GM23338 (cell line): ENCODE measurements around the gene C4A. TPM values are rescaled to one million over a fixed set of nuclear protein-coding genes. Genes with fewer than 3 reads are reported as not detected.

Experiments used
- ATAC-seq: fragments of 200-7000 bp; cut with Tn5 transposase; 3 replicates; pipeline ENCODE4 v1.9.1; 2020
- DNase-seq: peaks from one replicate; pipeline ENCODE4 v3.0.0-alpha.2; 2015; ENCODE audit warnings: low spot score
- H2AFZ ChIP-seq: fragments of 200-600 bp; sonication (generic); 2 replicates; pipeline ENCODE4 v1.8.0; 2016; ENCODE audit warnings: antibody characterized with exemption, mild to moderate bottlenecking, moderate library complexity
- H3F3A ChIP-seq: fragments of 200-600 bp; sonication (generic); replicated peaks from 2 replicates; pipeline ENCODE4 v1.8.0; 2017; ENCODE audit warnings: antibody characterized with exemption, mixed run types, low read depth
- H3K27ac ChIP-seq: fragments of 200-600 bp; sonication (generic); 2 replicates; pipeline ENCODE4 v1.6.1; 2016; ENCODE audit warnings: low read depth
- H3K27me3 ChIP-seq: fragments of 200-600 bp; sonication (generic); 2 replicates; pipeline ENCODE4 v1.8.0; 2016; ENCODE audit warnings: mild to moderate bottlenecking, mixed run types, moderate library complexity; ENCODE audit not compliant: insufficient read depth
- H3K36me3 ChIP-seq: fragments of 200-600 bp; sonication (generic); 2 replicates; pipeline ENCODE4 v1.8.0; 2016; ENCODE audit warnings: mild to moderate bottlenecking; ENCODE audit not compliant: insufficient read depth
- H3K4me1 ChIP-seq: fragments of 200-600 bp; sonication (generic); 2 replicates; pipeline ENCODE4 v1.8.0; 2016; ENCODE audit warnings: mild to moderate bottlenecking, moderate library complexity; ENCODE audit not compliant: insufficient read depth
- H3K4me2 ChIP-seq: fragments of 200-600 bp; sonication (generic); 2 replicates; pipeline ENCODE4 v1.7.1; 2017; ENCODE audit warnings: mixed run types
- H3K4me3 ChIP-seq: fragments of 200-600 bp; sonication (generic); 2 replicates; pipeline ENCODE4 v1.6.1; 2016; ENCODE audit warnings: mixed run types
- H3K79me2 ChIP-seq: fragments of 200-600 bp; sonication (generic); replicated peaks from 2 replicates; pipeline ENCODE4 v1.8.0; 2017; ENCODE audit warnings: mild to moderate bottlenecking; ENCODE audit not compliant: insufficient read depth
- H3K9me2 ChIP-seq: fragments of 200-600 bp; sonication (generic); 2 replicates; pipeline ENCODE4 v1.8.0; 2017; ENCODE audit not compliant: insufficient read depth
- H4K20me1 ChIP-seq: fragments of 200-600 bp; sonication (generic); replicated peaks from 2 replicates; pipeline ENCODE4 v1.8.0; 2017; ENCODE audit warnings: mild to moderate bottlenecking; ENCODE audit not compliant: insufficient read depth
- H3K27ac Mint-ChIP-seq: 2 replicates; pipeline ENCODE4 v1.8.0; 2020; ENCODE audit warnings: inconsistent platforms, mild to moderate bottlenecking, moderate library complexity, mixed read lengths
- H3K27me3 Mint-ChIP-seq: 3 replicates; pipeline ENCODE4 v1.8.0; 2022; ENCODE audit warnings: low read depth, mild to moderate bottlenecking, moderate library complexity, mixed read lengths, inconsistent platforms; ENCODE audit not compliant: insufficient read depth, poor library complexity
- H3K36me3 Mint-ChIP-seq: 3 replicates; pipeline ENCODE4 v1.8.0; 2021; ENCODE audit warnings: low read depth, mild to moderate bottlenecking, inconsistent platforms, moderate library complexity, mixed read lengths
- H3K4me1 Mint-ChIP-seq: 3 replicates; pipeline ENCODE4 v1.8.0; 2020; ENCODE audit warnings: mild to moderate bottlenecking, inconsistent platforms, mixed read lengths
- H3K4me3 Mint-ChIP-seq: 3 replicates; pipeline ENCODE4 v1.8.0; 2021; ENCODE audit warnings: moderate library complexity, mild to moderate bottlenecking, inconsistent platforms, mixed read lengths
- H3K9me3 Mint-ChIP-seq: 3 replicates; pipeline ENCODE4 v1.8.0; 2020; ENCODE audit warnings: moderate library complexity, mild to moderate bottlenecking, inconsistent platforms, mixed read lengths
- STAT1 ChIP-seq: IDR thresholded peaks from one replicate; pipeline ENCODE4 v1.6.1; 2016; ENCODE audit warnings: antibody characterized with exemption; ENCODE audit not compliant: unreplicated experiment
- ZNF331 ChIP-seq: fragments of 250-450 bp; sonication (Bioruptor Pico); IDR thresholded peaks from 2 replicates; pipeline ENCODE4 v1.5.0; 2020; ENCODE audit warnings: low read depth, mild to moderate bottlenecking, moderate library complexity
- polyA plus RNA-seq: library from polyadenylated mRNA; unstranded; fragments of >200 nt; fragmentation: Nextera tagmentation; extraction: Ambion mirVana; gene quantifications from 2 replicates; pipeline ENCODE4 v1.2.1, GENCODE V29; 2016
- total RNA-seq: library from RNA; depleted of rRNA; stranded (reverse); fragments of >200 nt; shearing (Covaris generic); gene quantifications from 2 replicates; pipeline ENCODE4 v1.2.3, GENCODE V29; 2014
- TF ChIP-seq, protein P1 (sequence below): IDR thresholded peaks from one replicate; pipeline ENCODE4 v1.6.1; 2018; ENCODE audit warnings: antibody characterized with exemption; ENCODE audit not compliant: unreplicated experiment
- TF ChIP-seq, protein P2 (sequence below): fragments of 250-450 bp; sonication (Bioruptor Pico); IDR thresholded peaks from 2 replicates; pipeline ENCODE4 v1.5.0; 2020; ENCODE audit warnings: mild to moderate bottlenecking, moderate library complexity

C4A gene
- total and polyA plus RNA-seq, 2 experiments from 2014 or later, result 0.48 to 0.97 TPM

DNA sequence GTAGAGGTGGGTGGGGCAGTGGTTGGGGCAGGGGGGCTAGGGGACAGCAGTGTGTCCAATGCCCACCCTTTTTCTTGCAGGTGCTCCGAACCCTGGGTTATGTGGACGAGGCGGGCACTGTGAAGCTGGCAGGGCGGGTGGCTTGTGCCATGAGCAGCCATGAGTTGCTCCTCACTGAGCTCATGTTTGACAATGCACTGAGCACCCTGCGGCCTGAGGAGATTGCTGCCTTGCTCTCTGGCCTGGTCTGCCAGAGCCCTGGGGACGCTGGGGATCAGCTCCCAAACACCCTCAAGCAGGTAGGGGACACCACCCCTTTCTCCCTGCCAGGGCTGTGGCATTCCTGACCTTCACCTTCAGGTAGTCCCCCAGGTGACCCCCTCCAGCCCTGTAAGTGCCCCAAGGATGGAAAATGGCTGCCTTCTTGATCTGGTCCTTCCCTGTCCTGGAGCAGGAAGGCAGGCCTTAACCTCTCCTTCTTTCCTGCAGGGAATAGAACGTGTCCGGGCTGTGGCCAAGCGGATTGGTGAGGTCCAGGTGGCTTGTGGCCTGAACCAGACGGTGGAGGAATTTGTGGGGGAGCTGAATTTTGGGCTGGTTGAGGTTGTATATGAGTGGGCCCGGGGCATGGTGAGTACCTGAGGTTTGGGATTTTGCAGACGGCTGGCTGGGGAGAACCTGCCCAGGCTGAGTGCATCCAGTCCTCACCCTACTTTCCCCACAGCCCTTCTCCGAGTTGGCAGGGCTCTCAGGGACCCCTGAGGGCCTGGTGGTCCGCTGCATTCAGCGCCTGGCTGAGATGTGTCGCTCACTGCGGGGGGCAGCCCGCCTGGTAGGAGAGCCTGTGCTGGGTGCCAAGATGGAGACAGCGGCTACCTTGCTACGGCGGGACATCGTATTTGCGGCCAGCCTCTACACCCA is 12.8 kb upstream of the C4A start:
- TF ChIP-seq ZNF331 (no peak), STAT1 (no peak)
- TF ChIP-seq, protein P1, sequence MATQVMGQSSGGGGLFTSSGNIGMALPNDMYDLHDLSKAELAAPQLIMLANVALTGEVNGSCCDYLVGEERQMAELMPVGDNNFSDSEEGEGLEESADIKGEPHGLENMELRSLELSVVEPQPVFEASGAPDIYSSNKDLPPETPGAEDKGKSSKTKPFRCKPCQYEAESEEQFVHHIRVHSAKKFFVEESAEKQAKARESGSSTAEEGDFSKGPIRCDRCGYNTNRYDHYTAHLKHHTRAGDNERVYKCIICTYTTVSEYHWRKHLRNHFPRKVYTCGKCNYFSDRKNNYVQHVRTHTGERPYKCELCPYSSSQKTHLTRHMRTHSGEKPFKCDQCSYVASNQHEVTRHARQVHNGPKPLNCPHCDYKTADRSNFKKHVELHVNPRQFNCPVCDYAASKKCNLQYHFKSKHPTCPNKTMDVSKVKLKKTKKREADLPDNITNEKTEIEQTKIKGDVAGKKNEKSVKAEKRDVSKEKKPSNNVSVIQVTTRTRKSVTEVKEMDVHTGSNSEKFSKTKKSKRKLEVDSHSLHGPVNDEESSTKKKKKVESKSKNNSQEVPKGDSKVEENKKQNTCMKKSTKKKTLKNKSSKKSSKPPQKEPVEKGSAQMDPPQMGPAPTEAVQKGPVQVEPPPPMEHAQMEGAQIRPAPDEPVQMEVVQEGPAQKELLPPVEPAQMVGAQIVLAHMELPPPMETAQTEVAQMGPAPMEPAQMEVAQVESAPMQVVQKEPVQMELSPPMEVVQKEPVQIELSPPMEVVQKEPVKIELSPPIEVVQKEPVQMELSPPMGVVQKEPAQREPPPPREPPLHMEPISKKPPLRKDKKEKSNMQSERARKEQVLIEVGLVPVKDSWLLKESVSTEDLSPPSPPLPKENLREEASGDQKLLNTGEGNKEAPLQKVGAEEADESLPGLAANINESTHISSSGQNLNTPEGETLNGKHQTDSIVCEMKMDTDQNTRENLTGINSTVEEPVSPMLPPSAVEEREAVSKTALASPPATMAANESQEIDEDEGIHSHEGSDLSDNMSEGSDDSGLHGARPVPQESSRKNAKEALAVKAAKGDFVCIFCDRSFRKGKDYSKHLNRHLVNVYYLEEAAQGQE, result no peak
- TF ChIP-seq, protein P2, sequence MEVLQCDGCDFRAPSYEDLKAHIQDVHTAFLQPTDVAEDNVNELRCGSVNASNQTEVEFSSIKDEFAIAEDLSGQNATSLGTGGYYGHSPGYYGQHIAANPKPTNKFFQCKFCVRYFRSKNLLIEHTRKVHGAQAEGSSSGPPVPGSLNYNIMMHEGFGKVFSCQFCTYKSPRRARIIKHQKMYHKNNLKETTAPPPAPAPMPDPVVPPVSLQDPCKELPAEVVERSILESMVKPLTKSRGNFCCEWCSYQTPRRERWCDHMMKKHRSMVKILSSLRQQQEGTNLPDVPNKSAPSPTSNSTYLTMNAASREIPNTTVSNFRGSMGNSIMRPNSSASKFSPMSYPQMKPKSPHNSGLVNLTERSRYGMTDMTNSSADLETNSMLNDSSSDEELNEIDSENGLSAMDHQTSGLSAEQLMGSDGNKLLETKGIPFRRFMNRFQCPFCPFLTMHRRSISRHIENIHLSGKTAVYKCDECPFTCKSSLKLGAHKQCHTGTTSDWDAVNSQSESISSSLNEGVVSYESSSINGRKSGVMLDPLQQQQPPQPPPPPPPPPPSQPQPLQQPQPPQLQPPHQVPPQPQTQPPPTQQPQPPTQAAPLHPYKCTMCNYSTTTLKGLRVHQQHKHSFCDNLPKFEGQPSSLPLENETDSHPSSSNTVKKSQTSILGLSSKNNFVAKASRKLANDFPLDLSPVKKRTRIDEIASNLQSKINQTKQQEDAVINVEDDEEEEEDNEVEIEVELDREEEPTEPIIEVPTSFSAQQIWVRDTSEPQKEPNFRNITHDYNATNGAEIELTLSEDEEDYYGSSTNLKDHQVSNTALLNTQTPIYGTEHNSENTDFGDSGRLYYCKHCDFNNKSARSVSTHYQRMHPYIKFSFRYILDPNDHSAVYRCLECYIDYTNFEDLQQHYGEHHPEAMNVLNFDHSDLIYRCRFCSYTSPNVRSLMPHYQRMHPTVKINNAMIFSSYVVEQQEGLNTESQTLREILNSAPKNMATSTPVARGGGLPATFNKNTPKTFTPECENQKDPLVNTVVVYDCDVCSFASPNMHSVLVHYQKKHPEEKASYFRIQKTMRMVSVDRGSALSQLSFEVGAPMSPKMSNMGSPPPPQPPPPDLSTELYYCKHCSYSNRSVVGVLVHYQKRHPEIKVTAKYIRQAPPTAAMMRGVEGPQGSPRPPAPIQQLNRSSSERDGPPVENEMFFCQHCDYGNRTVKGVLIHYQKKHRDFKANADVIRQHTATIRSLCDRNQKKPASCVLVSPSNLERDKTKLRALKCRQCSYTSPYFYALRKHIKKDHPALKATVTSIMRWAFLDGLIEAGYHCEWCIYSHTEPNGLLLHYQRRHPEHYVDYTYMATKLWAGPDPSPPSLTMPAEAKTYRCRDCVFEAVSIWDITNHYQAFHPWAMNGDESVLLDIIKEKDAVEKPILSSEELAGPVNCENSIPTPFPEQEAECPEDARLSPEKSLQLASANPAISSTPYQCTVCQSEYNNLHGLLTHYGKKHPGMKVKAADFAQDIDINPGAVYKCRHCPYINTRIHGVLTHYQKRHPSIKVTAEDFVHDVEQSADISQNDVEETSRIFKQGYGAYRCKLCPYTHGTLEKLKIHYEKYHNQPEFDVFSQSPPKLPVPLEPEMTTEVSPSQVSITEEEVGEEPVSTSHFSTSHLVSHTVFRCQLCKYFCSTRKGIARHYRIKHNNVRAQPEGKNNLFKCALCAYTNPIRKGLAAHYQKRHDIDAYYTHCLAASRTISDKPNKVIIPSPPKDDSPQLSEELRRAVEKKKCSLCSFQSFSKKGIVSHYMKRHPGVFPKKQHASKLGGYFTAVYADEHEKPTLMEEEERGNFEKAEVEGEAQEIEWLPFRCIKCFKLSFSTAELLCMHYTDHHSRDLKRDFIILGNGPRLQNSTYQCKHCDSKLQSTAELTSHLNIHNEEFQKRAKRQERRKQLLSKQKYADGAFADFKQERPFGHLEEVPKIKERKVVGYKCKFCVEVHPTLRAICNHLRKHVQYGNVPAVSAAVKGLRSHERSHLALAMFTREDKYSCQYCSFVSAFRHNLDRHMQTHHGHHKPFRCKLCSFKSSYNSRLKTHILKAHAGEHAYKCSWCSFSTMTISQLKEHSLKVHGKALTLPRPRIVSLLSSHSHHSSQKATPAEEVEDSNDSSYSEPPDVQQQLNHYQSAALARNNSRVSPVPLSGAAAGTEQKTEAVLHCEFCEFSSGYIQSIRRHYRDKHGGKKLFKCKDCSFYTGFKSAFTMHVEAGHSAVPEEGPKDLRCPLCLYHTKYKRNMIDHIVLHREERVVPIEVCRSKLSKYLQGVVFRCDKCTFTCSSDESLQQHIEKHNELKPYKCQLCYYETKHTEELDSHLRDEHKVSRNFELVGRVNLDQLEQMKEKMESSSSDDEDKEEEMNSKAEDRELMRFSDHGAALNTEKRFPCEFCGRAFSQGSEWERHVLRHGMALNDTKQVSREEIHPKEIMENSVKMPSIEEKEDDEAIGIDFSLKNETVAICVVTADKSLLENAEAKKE, result no peak
- Histone ChIP-seq H3K4me3 (no peak overlapping the region), H3K9me2 (no peaks in the 10 kb centered on the region), H2AFZ (no peak overlapping the region), H3K27ac (no peak overlapping the region), H3F3A (peaks cover 9% of the 10 kb centered on the region), H4K20me1 (no peaks in the 10 kb centered on the region; the same call in 1 of the 2 replicates), H3K27me3 (no peaks in the 10 kb centered on the region), H3K36me3 (peaks cover 10% of the 10 kb centered on the region), H3K79me2 (peaks cover 14% of the 10 kb centered on the region), H3K4me2 (no peak overlapping the region), H3K4me1 (peaks cover 6% of the 10 kb centered on the region)
- ATAC-seq (no peak), DNase-seq (no peak)
- Mint-ChIP-seq H3K4me1 (peaks cover 8% of the 10 kb centered on the region), H3K36me3 (peaks cover 65% of the 10 kb centered on the region), H3K27me3 (peaks cover 21% of the 10 kb centered on the region), H3K9me3 (peaks cover 6% of the 10 kb centered on the region; the same call in 1 of the 3 replicates), H3K27ac (no peak overlapping the region), H3K4me3 (no peak overlapping the region)
